Breast epithelium (tissue), 4 donors: Measurements from ENCODE around the gene MAP3K6. TPM values are rescaled to one million over a fixed set of nuclear protein-coding genes. Genes with fewer than 3 reads are reported as not detected.
A peak's percentile ranks its signal among the peaks of the same experiment; 100 is the strongest.

Source experiments
- DNase-seq, 2 donors: peaks; one replicate each; pipeline ENCODE4 v3.0.0-alpha.2; 2019; ENCODE audit warnings: low spot score in 2 of 2
- H3K27ac ChIP-seq, 2 donors: fragments of 200-600 bp; sonication (generic) in 1 of 2; one replicate each; pipeline ENCODE4 v1.5.1; 2016 to 2019; ENCODE audit warnings: mild to moderate bottlenecking in 1 of 2
- H3K27me3 ChIP-seq, 2 donors: fragments of 200-600 bp; sonication (generic) in 1 of 2; one replicate each; pipeline versions ENCODE4 v1.5.1 to v1.6.0; 2017 to 2019; ENCODE audit warnings: control low read depth in 1 of 2, mild to moderate bottlenecking in 1 of 2
- H3K36me3 ChIP-seq: fragments of 200-600 bp; one replicate; pipeline ENCODE4 v1.5.1; 2019
- H3K4me1 ChIP-seq, 2 donors: fragments of 200-600 bp; sonication (generic); one replicate each; pipeline ENCODE4 v1.5.1; 2016 to 2019; ENCODE audit warnings: control low read depth in 1 of 2
- H3K4me3 ChIP-seq, 3 donors: fragments of 200-600 bp; sonication (generic); 1 replicate in 2 of 3; 2 replicates in 1 of 3; pipeline ENCODE4 v1.5.1; 2016 to 2019; ENCODE audit warnings: mild to moderate bottlenecking in 3 of 3, moderate library complexity in 2 of 3
- H3K9me3 ChIP-seq, 2 donors: fragments of 200-600 bp; sonication (generic) in 1 of 2; one replicate each; pipeline ENCODE4 v1.5.1; 2016 to 2019; ENCODE audit warnings: control low read depth in 1 of 2
- CTCF ChIP-seq, 3 donors: fragments of 450-650 bp; IDR thresholded peaks; one replicate each; pipeline ENCODE4 v1.5.1; 2016 to 2017; ENCODE audit warnings: antibody characterized with exemption in 3 of 3, mild to moderate bottlenecking in 3 of 3, moderate library complexity in 3 of 3
- POLR2A ChIP-seq: fragments of 450-650 bp; IDR thresholded peaks from one replicate; pipeline ENCODE4 v1.6.1; 2016; ENCODE audit warnings: antibody characterized with exemption, mild to moderate bottlenecking, moderate library complexity
- POLR2AphosphoS5 ChIP-seq, 3 donors: sonication (generic); formaldehyde crosslinking; IDR thresholded peaks; one replicate each; pipeline ENCODE4 v1.6.1; 2017; ENCODE audit warnings: antibody characterized with exemption in 3 of 3
- intact Hi-C: fragments of 100-400 bp; cut with DNase I; formaldehyde crosslinking; loops from one replicate; pipeline ENCODE4 v1.15.1; 2023; ENCODE audit warnings: low total_unique reads
- total RNA-seq, 3 donors: library from RNA; depleted of rRNA; stranded (reverse); fragments of >200 nt; gene quantifications; one replicate each; pipeline ENCODE4 v1.1.0, GENCODE V29; 2016

MAP3K6 gene
- 10 to 100 TPM; 29.4 to 67.5 (median 52.0) TPM for total RNA-seq

- TF ChIP-seq POLR2A (peak; percentile 48), CTCF (IDR thresholded peaks at IDR 0.05) (peak in 1 of 3 donors; percentile 32), POLR2AphosphoS5 (IDR thresholded peaks at IDR 0.05) (peak; percentile 66 to 80 (median 73))
- H3K27me3 ChIP-seq: no peaks in the 10 kb centered on the region
- no peaks in the 10 kb centered on the region for H3K9me3 ChIP-seq
- H3K36me3 ChIP-seq: no peaks in the 10 kb centered on the region
- H3K4me1 ChIP-seq: peaks cover 5 to 34% of the 10 kb centered on the region in 2 donors
- DNase-seq: peak; percentile 92 to 95
- intact Hi-C loops: loop anchor here (10.0 kb wide), 1 partner anchor 62 kb away; no protein-coding TSS in a partner anchor
- H3K27ac ChIP-seq: peak within 1 kb of the TSS; percentile 97 to 98
- H3K4me3 ChIP-seq: peak within 1 kb of the TSS; percentile 72 to 84 (median 79)
Observed at GRCh38 chr1:27366411-27367159, at the start of gene MAP3K6. Gene MAP3K6 (minus strand): TSS chr1:27366961. CDS start chr1:27366597, 364 bp downstream.

GRCh38 chr1:27414091-27414490 lies 47.3 kb upstream of the MAP3K6 start:
- Histone ChIP-seq H3K9me3 (no peaks in the 10 kb centered on the region), H3K36me3 (no peaks in the 10 kb centered on the region), H3K4me3 (no peak overlapping the region), H3K27me3 (no peaks in the 10 kb centered on the region), H3K4me1 (peaks cover 0 to 21% of the 10 kb centered on the region in 2 donors), H3K27ac (peak overlapping the region; percentile 15 to 27)
- TF ChIP-seq CTCF (IDR thresholded peaks at IDR 0.05): no peak
- no peak for TF ChIP-seq POLR2AphosphoS5 (IDR thresholded peaks at IDR 0.05)
- TF ChIP-seq POLR2A: no peak
- intact Hi-C loops: no loop called here
- DNase-seq: no peak

GRCh38 chr1:27413004-27413403 lies 46.2 kb upstream of the MAP3K6 start:
- no peaks in the 10 kb centered on the region for H3K27me3 ChIP-seq
- H3K4me1 ChIP-seq: peaks cover 0 to 11% of the 10 kb centered on the region in 2 donors
- no peak overlapping the region for H3K4me3 ChIP-seq
- H3K27ac ChIP-seq: peak overlapping the region; percentile 15 to 27
- no peak for TF ChIP-seq POLR2AphosphoS5 (IDR thresholded peaks at IDR 0.05)
- TF ChIP-seq POLR2A: no peak
- no peak for TF ChIP-seq CTCF (IDR thresholded peaks at IDR 0.05)
- intact Hi-C loops: no loop called here
- DNase-seq: no peak
- no peaks in the 10 kb centered on the region for H3K9me3 ChIP-seq
- H3K36me3 ChIP-seq: no peaks in the 10 kb centered on the region

GRCh38 chr1:27412502-27412901 lies 45.7 kb upstream of the MAP3K6 start:
- no peak for TF ChIP-seq POLR2AphosphoS5 (IDR thresholded peaks at IDR 0.05)
- no peak for TF ChIP-seq POLR2A
- no peak for TF ChIP-seq CTCF (IDR thresholded peaks at IDR 0.05)
- peak overlapping the region; percentile 25 to 27 for H3K27ac ChIP-seq
- no peaks in the 10 kb centered on the region for H3K9me3 ChIP-seq
- no peak for DNase-seq
- intact Hi-C loops: no loop called here
- H3K4me1 ChIP-seq: peaks cover 0 to 9% of the 10 kb centered on the region in 2 donors
- no peak overlapping the region for H3K4me3 ChIP-seq
- H3K27me3 ChIP-seq: no peaks in the 10 kb centered on the region
- no peaks in the 10 kb centered on the region for H3K36me3 ChIP-seq

- Histone ChIP-seq H3K27me3 (no peaks in the 10 kb centered on the region), H3K4me3 (no peak overlapping the region), H3K9me3 (no peaks in the 10 kb centered on the region), H3K36me3 (no peaks in the 10 kb centered on the region), H3K27ac (peak overlapping the region in 1 of 2 donors; percentile 29), H3K4me1 (peaks cover 3 to 19% of the 10 kb centered on the region in 2 donors)
- intact Hi-C loops: no loop called here
- DNase-seq: no peak
- TF ChIP-seq CTCF (IDR thresholded peaks at IDR 0.05): no peak
- TF ChIP-seq POLR2A: no peak
- TF ChIP-seq POLR2AphosphoS5 (IDR thresholded peaks at IDR 0.05): no peak
Observed at GRCh38 chr1:27410709-27411108, 43.9 kb upstream of the MAP3K6 start.
